Smooth muscle cell of the brain vasculature (primary cell): ENCODE measurements around the gene RAB31.
"Not testable (repeated sequence)": the region's sequence is repeated elsewhere in the genome, so short reads cannot be mapped to it uniquely, and the experiment has no call there.

ENCODE experiments used
- DNase-seq: peaks from one replicate; pipeline ENCODE4 v3.0.0-alpha.2; 2012; ENCODE audit warnings: low read depth, low spot score

Gene RAB31

DNA sequence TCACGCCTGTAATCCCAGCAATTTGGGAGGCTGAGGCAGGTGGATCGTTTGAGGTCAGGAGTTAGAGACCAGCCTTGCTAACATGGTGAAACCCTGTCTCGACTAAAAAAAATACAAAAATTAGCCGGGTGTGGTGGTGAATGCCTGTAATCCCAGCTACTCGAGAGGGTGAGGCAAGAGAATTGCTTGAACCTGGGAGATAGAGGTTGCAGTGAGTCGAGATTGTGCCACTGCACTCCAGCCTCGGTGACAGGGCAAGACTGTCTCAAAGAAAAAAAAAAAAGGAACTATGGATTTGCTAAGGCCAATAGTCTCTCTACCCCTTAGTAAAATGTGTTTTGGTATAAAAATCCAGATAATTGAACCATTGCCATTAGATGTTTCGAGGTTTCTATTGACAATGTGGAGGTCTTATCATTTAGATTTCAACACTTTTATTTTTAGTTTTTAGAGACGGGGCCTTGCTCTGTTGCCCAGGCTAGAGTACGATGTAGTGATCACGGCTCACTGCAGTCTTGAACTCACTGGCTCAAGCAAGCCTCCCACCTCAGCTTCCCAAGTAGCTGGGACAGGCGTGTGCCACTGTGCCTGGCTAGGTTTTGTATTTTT, 176.5 kb downstream of the RAB31 start:
- no peak for DNase-seq

DNA sequence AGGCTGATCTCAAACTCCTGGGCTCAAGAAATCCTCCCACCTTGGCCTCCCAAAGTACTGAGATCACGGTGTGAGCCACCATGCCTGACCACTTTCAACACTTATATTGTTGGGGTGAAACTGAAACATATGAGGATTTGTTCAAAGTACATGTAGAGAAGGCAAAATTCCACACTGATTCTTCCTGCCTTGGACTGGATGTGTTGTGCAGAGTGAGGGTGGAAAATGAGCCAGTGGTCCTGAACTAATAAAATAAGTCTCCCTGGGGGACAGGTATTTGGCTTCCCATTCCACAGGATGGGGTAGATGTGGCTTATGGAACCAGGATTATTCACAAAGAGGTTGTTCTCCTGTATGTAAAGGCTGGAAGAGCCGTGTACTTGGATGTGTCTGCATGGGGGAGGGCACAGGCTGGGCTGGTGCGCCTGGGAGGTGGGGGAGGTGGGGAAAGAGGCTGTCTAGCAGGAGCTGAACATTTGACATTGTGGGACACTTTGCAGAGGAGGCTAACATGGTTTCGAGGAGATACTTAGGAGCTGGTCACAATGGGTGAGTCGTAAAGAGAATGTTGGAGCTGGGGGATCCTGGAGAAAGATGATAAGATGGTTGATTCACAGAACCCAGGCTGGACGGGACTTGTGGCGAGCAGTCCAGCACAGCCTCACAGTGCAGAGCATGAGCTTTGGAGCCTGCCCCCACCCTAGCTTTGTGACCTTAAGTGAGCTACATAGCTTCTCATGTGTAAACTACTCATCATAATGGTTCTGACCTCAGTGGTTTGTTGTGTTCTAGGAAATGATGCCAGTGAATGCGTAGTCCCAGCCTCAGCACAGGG, 177.3 kb downstream of the RAB31 start, which contains the start of gene TXNDC2:
Gene TXNDC2, plus strand, starts transcription at position 804 of the 835 bp plus-strand sequence. CDS start 708 bp downstream, outside the sequence.
- DNase-seq, result no peak

DNA sequence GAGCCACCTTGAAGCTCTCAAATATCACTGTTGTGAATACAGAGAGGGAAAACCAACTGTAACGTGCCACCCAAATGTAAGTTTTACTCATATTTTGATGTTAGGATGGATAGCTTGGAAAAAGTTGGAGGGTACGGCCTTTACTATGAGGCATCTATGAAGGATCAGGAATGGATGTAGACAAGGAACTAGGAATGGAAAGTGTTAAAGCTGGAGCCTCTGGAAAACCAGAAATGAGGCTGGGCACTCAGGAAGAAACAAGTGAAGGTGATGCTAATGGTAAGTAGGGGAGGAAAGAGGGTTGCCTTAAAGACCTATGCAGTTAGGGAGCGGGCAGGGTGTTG, 177.9 kb downstream of the RAB31 start:
- no peak for DNase-seq

DNA sequence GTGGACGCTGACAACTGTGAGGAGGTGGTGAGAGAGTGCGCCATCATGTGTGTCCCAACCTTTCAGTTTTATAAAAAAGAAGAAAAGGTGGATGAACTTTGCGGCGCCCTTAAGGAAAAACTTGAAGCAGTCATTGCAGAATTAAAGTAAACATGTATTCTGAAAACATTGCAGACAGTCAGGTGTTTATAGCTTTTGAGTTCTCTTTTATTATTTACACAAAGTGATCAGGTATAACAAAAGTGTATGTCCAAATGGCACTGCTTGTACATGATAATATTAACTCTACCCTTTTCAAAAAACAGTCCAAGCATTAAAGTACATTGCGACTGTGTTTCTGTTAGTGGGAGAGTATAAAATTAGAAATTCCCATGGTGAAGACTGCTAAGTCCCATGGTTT, 179.9 kb downstream of the RAB31 start:
- no peak for DNase-seq

- DNase-seq, result no peak
Observed at GRCh38 chr18:9890196-9890595, 182.1 kb downstream of the RAB31 start.

DNA sequence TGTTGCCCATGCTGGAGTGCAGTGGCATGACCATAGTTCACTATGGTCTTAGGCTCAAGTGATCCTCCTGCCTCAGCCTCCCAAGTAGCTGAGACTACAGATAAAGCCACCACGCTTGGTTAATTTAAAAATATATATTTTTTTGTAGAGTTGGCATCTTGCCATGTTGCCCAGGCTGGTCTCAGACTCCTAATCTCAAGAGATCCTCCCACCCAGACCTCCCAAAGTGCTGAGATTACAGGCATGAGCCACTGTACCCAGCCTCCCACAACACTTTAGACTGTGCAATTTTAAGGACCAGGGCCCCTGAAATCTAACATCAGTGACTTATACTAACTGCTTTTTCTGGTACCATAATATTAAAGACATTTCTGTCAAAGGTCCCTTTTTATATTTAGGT, 182.9 kb downstream of the RAB31 start:
- no peak for DNase-seq

- DNase-seq, result not testable (repeated sequence)
Observed at GRCh38 chr18:9891515-9891914, 183.4 kb downstream of the RAB31 start.

GRCh38 chr18:9894454-9895068, 186.5 kb downstream of the RAB31 start:
- DNase-seq, result no peak

- DNase-seq, result no peak
Observed at GRCh38 chr18:9897129-9897528, 189.0 kb downstream of the RAB31 start.

DNA sequence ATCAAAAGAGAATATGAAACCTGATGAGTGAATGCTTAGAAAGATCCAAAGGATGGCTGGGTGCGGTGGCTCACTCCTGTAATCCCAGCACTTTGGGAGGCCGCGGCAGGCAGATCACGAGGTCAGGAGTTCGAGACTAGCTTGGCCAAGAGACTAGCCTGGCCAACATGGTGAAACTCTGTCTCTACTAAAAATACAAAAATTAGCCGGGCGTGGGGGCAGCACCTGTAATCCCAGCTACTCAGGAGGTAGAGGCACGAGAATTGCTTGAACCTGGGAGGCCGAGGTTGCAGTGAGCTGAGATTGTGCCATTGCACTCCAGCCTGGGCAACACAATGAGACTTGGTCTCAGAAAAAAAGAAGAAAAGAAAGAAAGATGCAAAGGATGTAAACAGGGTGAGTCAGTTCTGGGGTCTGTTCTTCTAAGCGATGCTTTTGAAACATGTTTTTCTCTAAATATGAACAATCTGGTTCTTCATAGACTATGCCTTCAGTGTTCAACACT, 189.7 kb downstream of the RAB31 start:
- DNase-seq, result not testable (repeated sequence)

DNA sequence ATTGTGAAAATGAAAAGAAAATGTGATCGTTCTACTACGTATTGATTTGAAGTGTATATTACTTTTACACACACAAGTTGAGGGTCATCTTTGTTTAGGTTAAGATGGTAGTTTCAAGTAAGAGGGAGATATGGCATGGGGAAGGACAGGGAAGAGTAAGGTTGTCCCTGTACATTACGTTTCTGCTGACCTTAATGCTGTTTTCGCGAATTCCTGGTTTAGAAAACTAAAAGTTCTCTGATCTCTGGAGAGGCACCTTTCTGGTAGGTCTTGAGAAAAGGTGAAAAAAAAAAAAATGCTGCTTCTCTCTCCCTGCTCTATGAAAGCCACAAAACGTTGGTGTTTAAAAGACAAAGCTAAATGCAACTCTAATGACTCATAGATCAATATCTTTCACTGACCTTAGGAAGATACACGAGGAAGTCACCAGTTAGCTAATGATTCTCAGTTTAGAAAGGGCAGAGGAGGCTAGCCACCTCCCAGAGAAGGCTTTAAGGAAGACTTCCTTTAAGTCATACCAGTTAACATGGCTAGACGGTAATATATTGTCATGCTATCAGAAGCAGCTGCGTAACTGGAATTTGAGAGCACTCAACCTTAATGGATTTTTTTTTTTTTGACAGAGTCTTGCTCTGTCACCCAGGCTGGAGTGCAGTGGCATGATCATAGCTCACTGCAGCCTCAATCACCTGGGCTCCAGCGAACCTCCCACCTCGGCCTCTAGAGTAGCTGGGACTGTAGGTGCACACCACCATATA, 190.9 kb downstream of the RAB31 start:
- DNase-seq, result no peak

GRCh38 chr18:9899550-9899930, 191.4 kb downstream of the RAB31 start:
- not testable (repeated sequence) for DNase-seq

DNA sequence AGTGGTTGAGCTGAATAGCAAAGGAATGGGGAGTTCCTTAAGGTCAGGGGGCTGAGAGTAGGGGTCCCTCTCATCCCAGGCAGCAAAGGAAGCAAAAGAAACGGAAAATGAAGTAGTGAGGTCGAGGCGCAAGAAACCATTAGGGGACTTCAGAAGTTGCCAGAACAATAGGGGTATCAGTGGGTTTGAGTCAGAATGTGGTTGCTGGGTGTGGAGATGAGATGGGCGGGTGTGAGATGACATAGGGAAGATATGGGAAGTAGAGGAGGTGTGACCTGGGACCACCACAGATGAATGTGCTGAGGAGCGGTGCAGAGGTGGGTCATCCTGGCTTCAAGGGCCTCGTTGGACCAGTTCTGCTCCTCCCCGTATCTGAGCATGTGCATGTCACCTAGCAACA, 192.6 kb downstream of the RAB31 start:
- no peak for DNase-seq

- no peak for DNase-seq
Observed at GRCh38 chr18:9901377-9901776, 193.3 kb downstream of the RAB31 start.

DNA sequence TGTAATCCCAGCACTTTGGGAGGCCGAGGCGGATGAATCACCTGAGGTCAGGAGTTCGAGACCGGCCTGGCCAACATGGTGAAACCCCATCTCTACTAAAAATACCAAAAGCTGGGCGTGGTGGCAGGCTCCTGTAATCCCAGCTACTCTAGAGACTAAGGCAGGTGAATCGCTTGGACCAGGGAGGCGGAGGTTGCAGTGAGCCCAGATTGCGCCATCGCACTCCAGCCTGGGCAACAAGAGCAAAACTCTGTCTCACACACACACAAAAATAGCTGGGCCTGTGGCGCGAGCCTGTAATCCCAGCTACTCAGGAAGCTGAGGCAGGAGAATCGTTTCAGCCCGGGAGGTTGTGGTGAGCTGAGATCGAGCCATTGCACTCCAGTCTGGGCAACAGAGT, 194.2 kb downstream of the RAB31 start:
- not testable (repeated sequence) for DNase-seq

DNA sequence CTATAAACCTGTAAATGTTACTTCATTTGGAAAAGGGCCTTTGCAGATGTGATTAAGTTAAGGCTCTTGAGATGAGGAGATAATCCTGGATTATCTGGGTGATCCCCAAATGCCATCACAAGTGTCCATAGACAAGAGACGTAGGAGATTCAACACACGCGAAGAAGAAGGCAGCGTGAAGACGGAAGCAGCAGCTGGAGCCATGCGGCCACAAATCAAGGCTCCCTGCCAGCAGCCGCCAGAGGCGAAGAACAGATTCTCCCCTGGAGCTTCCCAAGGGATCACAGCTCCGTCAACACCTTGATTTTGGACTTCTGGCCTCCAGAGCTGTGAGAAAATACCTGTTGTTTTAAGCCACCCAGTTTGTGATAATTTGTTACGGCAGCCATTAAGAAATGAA, 194.7 kb downstream of the RAB31 start:
- no peak for DNase-seq

DNA sequence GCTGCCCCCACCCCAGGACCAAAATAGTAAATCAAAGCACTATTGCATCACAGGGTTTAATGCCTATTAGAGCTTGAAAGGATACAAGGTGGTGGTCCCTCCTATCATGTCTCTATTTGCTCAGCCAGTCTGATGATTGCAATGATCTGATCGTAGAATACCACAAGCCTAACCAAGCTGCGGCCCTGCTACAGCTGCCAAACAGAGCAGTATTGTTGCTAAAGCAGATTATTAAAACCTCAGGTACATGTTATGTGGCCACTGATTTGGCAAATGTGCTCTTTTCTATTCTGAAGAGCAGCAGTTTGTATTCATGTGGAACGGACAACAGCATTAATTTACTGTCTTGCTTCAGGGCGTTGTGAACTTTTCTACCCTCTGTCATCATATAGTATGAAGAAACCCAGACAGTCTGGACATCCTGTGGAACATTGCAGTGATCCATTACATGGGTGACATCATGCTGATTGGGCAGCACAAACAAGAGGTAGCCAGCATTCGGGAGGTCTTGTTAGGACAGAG, 197.4 kb downstream of the RAB31 start:
- DNase-seq, result no peak

GRCh38 chr18:9906481-9906880, 198.4 kb downstream of the RAB31 start:
- DNase-seq, result no peak

DNA sequence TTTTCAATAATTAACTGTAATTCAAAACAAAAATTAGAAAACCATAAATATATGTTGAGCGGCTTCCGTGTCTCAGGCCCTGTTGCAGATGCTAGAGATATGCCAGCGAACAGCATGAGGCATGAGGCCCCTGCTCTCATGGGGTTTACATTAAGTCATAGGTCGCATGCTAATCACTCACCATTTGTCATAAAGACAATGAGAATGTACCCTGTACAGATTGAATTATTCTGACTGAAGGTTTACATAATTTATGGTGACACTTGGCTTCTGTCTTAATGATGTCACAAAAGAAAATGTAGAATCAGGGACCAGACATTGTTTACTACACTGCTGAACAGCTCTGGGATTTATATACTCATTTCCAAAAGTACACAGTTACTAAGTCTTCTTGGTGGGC, 199.8 kb downstream of the RAB31 start:
- DNase-seq, result no peak

- no peak for DNase-seq
Observed at GRCh38 chr18:9910071-9910470, 202.0 kb downstream of the RAB31 start.

DNA sequence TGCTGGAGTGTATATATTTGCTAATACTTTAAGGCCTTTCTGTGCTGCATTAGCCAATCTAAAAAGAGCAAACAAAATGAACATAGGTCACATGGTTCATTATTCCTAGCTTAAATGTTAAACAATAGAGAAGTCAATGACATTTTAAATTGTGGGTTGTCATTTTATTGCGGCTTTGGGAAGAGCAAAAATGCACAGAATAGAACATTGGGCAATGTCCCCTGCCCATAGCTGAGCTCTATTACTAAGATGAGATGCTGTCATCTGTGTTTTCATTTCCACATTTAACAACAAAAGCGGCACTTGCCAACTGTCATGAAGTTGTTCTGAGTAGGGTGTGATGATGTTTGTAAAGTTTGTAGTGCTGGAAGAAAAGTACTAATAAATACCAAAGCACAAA, 202.6 kb downstream of the RAB31 start:
- DNase-seq, result no peak

- DNase-seq, result no peak
Observed at GRCh38 chr18:9911226-9911625, 203.1 kb downstream of the RAB31 start.
